ENCODE data around the gene NAV2.
"Not testable (repeated sequence)": the region's sequence is repeated elsewhere in the genome, so short reads cannot be mapped to it uniquely, and the experiment has no call there.

The NAV2 gene

GRCh38 chr11:20116825-20117224, 404.2 kb downstream of the NAV2 start:
- Mint-ChIP-seq H3K27ac (no peak overlapping the region), H3K36me3 (ENCODE audit: low read depth) (no peaks in the 10 kb centered on the region), H3K4me1 (no peaks in the 10 kb centered on the region), H3K4me3 (no peak overlapping the region), H3K9me3 (no peaks in the 10 kb centered on the region), H3K27me3 (peaks cover 5% of the 10 kb centered on the region)
- no peak for DNase-seq
- no peak for ATAC-seq

GRCh38 chr11:20117291-20117690, 404.7 kb downstream of the NAV2 start:
- H3K4me3 Mint-ChIP-seq, result no peak overlapping the region
- H3K27ac Mint-ChIP-seq, result no peak overlapping the region
- no peaks in the 10 kb centered on the region for H3K4me1 Mint-ChIP-seq
- ATAC-seq (no peak), DNase-seq (no peak)
- peaks cover 3% of the 10 kb centered on the region for H3K27me3 Mint-ChIP-seq
- no peaks in the 10 kb centered on the region for H3K36me3 Mint-ChIP-seq (ENCODE audit: low read depth)
- H3K9me3 Mint-ChIP-seq, result no peaks in the 10 kb centered on the region

- Mint-ChIP-seq H3K4me1 (no peaks in the 10 kb centered on the region), H3K9me3 (no peaks in the 10 kb centered on the region), H3K27ac (no peak overlapping the region), H3K27me3 (peaks cover 3% of the 10 kb centered on the region), H3K36me3 (ENCODE audit: low read depth) (no peaks in the 10 kb centered on the region), H3K4me3 (no peak overlapping the region)
- DNase-seq, result no peak
- no peak for ATAC-seq
Observed at GRCh38 chr11:20118209-20118608, 405.6 kb downstream of the NAV2 start.

- Mint-ChIP-seq H3K36me3 (ENCODE audit: low read depth) (no peaks in the 10 kb centered on the region), H3K27me3 (peaks cover 3% of the 10 kb centered on the region), H3K4me3 (no peak overlapping the region), H3K9me3 (no peaks in the 10 kb centered on the region), H3K27ac (no peak overlapping the region), H3K4me1 (no peaks in the 10 kb centered on the region)
- ATAC-seq (no peak), DNase-seq (no peak)
Observed at GRCh38 chr11:20119315-20119714, 406.7 kb downstream of the NAV2 start.

- no peak for ATAC-seq
- Mint-ChIP-seq H3K36me3 (ENCODE audit: low read depth) (no peaks in the 10 kb centered on the region), H3K27me3 (peaks cover 3% of the 10 kb centered on the region), H3K4me3 (no peak overlapping the region), H3K9me3 (no peaks in the 10 kb centered on the region), H3K4me1 (no peaks in the 10 kb centered on the region), H3K27ac (no peak overlapping the region)
- no peak for DNase-seq
Observed at GRCh38 chr11:20120134-20120925, 407.7 kb downstream of the NAV2 start.

- Mint-ChIP-seq H3K27me3 (peaks cover 3% of the 10 kb centered on the region), H3K9me3 (no peaks in the 10 kb centered on the region), H3K36me3 (ENCODE audit: low read depth) (no peaks in the 10 kb centered on the region), H3K4me1 (no peaks in the 10 kb centered on the region), H3K27ac (no peak overlapping the region), H3K4me3 (no peak overlapping the region)
- no peak for DNase-seq
- no peak for ATAC-seq
Observed at GRCh38 chr11:20122131-20122530, 409.5 kb downstream of the NAV2 start.

GRCh38 chr11:20125927-20126326, 413.3 kb downstream of the NAV2 start:
- H3K36me3 Mint-ChIP-seq (ENCODE audit: low read depth), result no peaks in the 10 kb centered on the region
- no peaks in the 10 kb centered on the region for H3K27me3 Mint-ChIP-seq
- H3K27ac Mint-ChIP-seq, result no peak overlapping the region
- DNase-seq (no peak), ATAC-seq (no peak)
- H3K9me3 Mint-ChIP-seq, result no peaks in the 10 kb centered on the region
- H3K4me3 Mint-ChIP-seq, result no peak overlapping the region
- H3K4me1 Mint-ChIP-seq, result no peaks in the 10 kb centered on the region

GRCh38 chr11:20126724-20127123, 414.1 kb downstream of the NAV2 start:
- ATAC-seq, result no peak
- no peak overlapping the region for H3K4me3 Mint-ChIP-seq

GRCh38 chr11:20127671-20128527, 415.3 kb downstream of the NAV2 start:
- Mint-ChIP-seq H3K4me3 (no peak overlapping the region), H3K27me3 (peaks cover 13% of the 10 kb centered on the region), H3K36me3 (ENCODE audit: low read depth) (no peaks in the 10 kb centered on the region), H3K4me1 (peaks cover 5% of the 10 kb centered on the region), H3K27ac (no peak overlapping the region), H3K9me3 (no peaks in the 10 kb centered on the region)
- peak; percentile 80 for ATAC-seq
- peak; percentile 81 for DNase-seq

More at GRCh38 chr11:20126724-20127123, 414.1 kb downstream of the NAV2 start:
- Mint-ChIP-seq H3K27ac (no peak overlapping the region), H3K9me3 (no peaks in the 10 kb centered on the region), H3K27me3 (peaks cover 4% of the 10 kb centered on the region), H3K36me3 (ENCODE audit: low read depth) (no peaks in the 10 kb centered on the region), H3K4me1 (peaks cover 3% of the 10 kb centered on the region)
- DNase-seq, result no peak

- not testable (repeated sequence) for H3K4me3 Mint-ChIP-seq; H3K4me1 Mint-ChIP-seq; H3K36me3 Mint-ChIP-seq (ENCODE audit: low read depth); H3K9me3 Mint-ChIP-seq; DNase-seq; ATAC-seq; H3K27ac Mint-ChIP-seq
- peaks cover 17% of the 10 kb centered on the region for H3K27me3 Mint-ChIP-seq
Observed at GRCh38 chr11:20128528-20128825, 415.8 kb downstream of the NAV2 start.

GRCh38 chr11:20129665-20130064, 417.0 kb downstream of the NAV2 start:
- no peak for ATAC-seq
- H3K36me3 Mint-ChIP-seq (ENCODE audit: low read depth), result no peaks in the 10 kb centered on the region
- no peak overlapping the region for H3K27ac Mint-ChIP-seq
- no peak overlapping the region for H3K4me3 Mint-ChIP-seq
- H3K4me1 Mint-ChIP-seq, result peaks cover 5% of the 10 kb centered on the region
- H3K27me3 Mint-ChIP-seq, result peaks cover 25% of the 10 kb centered on the region
- H3K9me3 Mint-ChIP-seq, result no peaks in the 10 kb centered on the region
- no peak for DNase-seq

- Mint-ChIP-seq H3K36me3 (ENCODE audit: low read depth) (no peaks in the 10 kb centered on the region), H3K27ac (no peak overlapping the region), H3K4me3 (peak overlapping the region; percentile 60), H3K27me3 (peaks cover 29% of the 10 kb centered on the region), H3K4me1 (peaks cover 5% of the 10 kb centered on the region), H3K9me3 (no peaks in the 10 kb centered on the region)
- peak; percentile 57 for ATAC-seq
- peak; percentile 51 for DNase-seq
Observed at GRCh38 chr11:20131788-20132666, 419.4 kb downstream of the NAV2 start.

- peak overlapping the region; percentile 60 for H3K4me3 Mint-ChIP-seq
- no peaks in the 10 kb centered on the region for H3K9me3 Mint-ChIP-seq
- DNase-seq (no peak), ATAC-seq (no peak)
- no peaks in the 10 kb centered on the region for H3K36me3 Mint-ChIP-seq (ENCODE audit: low read depth)
- no peak overlapping the region for H3K27ac Mint-ChIP-seq
- peaks cover 29% of the 10 kb centered on the region for H3K27me3 Mint-ChIP-seq
- peaks cover 5% of the 10 kb centered on the region for H3K4me1 Mint-ChIP-seq
Observed at GRCh38 chr11:20132667-20133039, 420.0 kb downstream of the NAV2 start.

GRCh38 chr11:20134991-20135736, 422.5 kb downstream of the NAV2 start:
- DNase-seq, result no peak
- peaks cover 45% of the 10 kb centered on the region for H3K27me3 Mint-ChIP-seq

More at GRCh38 chr11:20134991-20135736, 422.5 kb downstream of the NAV2 start:
- Mint-ChIP-seq H3K4me1 (peaks cover 5% of the 10 kb centered on the region), H3K9me3 (no peaks in the 10 kb centered on the region), H3K36me3 (ENCODE audit: low read depth) (no peaks in the 10 kb centered on the region), H3K4me3 (no peak overlapping the region), H3K27ac (no peak overlapping the region)
- no peak for ATAC-seq

All from activated naive CD8-positive, alpha-beta T cell treated with anti-CD3 and anti-CD28 coated beads, Interleukin-2, amount 50 U/mL, for 24 hours (primary cell).